SU-DHL-6 (cell line): Measurements from ENCODE around the gene MYO1G.

Experiments used
- CTCF ChIP-seq: fragments of 200-600 bp; sonication (generic); IDR thresholded peaks from one replicate; pipeline ENCODE4 v1.5.1; 2017; ENCODE audit warnings: antibody characterized with exemption, mild to moderate bottlenecking, low read length, moderate library complexity; ENCODE audit not compliant: insufficient read depth, poor library complexity, severe bottlenecking
- EZH2phosphoT487 ChIP-seq: fragments of 200-600 bp; sonication (generic), shearing (Covaris generic); conservative IDR thresholded peaks from 2 replicates; pipeline ENCODE4 v1.6.1; 2018; ENCODE audit warnings: mild to moderate bottlenecking, antibody characterized with exemption, low read length, moderate library complexity, mixed read lengths

DNA sequence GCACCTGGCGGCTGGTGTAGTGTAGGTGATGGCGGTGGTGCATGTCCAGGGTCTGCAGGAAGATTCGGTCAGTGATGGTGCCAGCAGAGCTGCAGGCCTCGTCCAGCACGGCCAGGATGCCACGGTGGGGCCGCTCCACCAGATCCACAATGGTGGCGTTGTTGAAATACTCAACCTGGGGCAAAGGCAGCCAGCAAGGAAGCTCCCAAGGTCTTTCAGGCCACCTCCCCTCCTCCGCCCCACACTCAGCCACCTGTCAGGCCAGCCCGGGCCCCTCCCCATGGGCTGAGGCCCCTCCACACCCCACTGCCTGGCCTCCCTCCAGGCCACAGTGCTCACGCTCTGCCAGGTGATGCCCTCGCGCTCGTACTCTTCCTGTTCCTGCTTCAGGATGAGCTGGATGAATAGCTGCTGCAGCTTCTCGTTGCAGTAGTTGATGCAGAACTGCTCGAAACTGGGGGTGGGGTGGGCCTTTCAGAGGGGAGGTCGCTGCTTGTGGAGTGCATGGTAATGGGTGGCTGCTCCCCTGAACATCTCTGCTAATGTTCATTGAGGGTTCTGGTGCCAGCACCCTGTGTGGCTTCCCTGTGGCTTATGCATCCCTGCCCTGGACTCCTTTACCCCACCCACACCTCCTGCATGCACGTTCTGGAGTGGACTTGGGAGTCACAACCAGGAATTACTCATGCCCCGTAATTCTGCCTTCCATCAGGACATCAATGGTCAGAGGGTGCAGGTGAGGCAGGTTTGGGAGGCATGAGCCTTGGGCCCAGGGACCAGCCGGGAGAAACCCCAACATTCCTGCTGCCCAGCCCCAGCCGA is 8.9 kb downstream of the MYO1G start:
- TF ChIP-seq CTCF (no peak), EZH2phosphoT487 (no peak)
